Retinal pigment epithelial cell (primary cell): ENCODE measurements around the gene PPARG.

ENCODE experiments used
- DNase-seq: peaks from one replicate; pipeline ENCODE4 v3.0.0-alpha.2; 2010; ENCODE audit warnings: low read depth
- H3K4me3 ChIP-seq: 2 replicates; pipeline ENCODE4 v1.5.1; 2011; ENCODE audit warnings: mild to moderate bottlenecking, low read length, control low read depth, moderate library complexity
- CTCF ChIP-seq: conservative IDR thresholded peaks from 2 replicates; pipeline ENCODE4 v1.5.1; 2011; ENCODE audit warnings: low read depth, low read length, control low read depth, inconsistent platforms

The PPARG gene

DNA sequence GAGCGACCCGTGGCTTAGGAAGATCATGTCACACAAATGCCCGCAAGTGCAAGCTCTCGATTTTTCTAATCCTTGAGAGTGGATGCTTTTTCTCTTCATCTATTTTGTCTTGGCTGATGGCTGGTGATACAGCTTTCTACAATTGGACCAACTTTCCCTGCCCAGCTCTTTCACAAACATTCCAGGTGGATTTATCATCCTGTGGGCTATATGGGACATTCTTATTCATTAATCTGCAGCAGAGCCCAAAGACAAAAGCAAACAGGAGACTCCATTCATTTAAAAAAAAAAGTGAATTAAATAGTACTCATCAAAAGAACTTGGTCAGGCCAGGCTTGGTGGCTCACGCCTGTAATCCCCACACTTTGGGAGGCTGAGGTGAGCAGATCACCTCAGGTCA, 181.2 kb downstream of the PPARG start:
- DNase-seq: no peak
- no peak overlapping the region for H3K4me3 ChIP-seq
- TF ChIP-seq CTCF: no peak

GRCh38 chr3:12470680-12471079, 181.8 kb downstream of the PPARG start:
- no peak for DNase-seq
- no peak overlapping the region for H3K4me3 ChIP-seq
- no peak for TF ChIP-seq CTCF

DNA sequence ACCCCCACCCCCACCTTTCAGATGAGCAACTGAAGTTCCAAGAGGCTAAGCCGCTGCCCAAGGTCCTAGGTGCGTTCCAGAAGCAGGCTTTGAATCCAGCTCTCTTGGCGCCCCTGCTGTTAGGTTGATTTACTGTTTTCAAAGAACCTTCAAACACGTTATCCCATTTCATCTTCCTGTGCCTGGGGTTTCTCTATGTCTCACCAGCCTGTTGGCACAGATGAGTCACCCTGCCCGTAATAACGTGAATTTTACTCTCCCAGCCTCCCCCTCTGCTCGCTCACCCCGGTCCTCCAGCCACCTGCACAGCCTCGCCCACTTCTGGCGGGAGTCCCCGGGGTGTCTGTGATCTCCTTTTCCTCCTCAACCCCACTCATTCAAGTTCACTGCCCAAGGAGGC, 182.4 kb downstream of the PPARG start:
- no peak for DNase-seq
- no peak for TF ChIP-seq CTCF
- no peak overlapping the region for H3K4me3 ChIP-seq

- no peak overlapping the region for H3K4me3 ChIP-seq
- DNase-seq: no peak
- TF ChIP-seq CTCF: no peak
Observed at GRCh38 chr3:12472000-12472610, 183.2 kb downstream of the PPARG start.

- H3K4me3 ChIP-seq: no peak overlapping the region
- no peak for TF ChIP-seq CTCF
- DNase-seq: no peak
Observed at GRCh38 chr3:12472796-12473195, 183.9 kb downstream of the PPARG start.

DNA sequence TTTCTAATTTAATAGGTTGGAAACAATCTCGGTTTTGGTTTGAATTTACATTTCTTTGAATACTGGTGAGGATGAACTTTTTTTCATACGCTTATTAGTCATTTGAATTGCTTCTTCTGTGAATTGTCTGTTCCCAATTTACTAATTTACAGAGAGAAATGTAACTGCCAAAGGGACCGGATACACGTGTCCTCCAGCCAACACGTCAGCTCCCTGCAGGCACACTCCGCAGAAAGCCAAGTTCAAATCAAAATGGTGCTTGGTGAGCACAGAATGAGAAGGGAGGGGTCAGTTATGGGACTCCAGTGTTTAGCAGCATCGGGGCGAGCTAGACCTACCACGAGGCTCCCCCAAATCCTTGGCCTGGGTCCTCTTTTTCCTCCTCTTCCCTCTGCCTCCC, 184.6 kb downstream of the PPARG start:
- TF ChIP-seq CTCF: no peak
- no peak for DNase-seq
- no peak overlapping the region for H3K4me3 ChIP-seq

- TF ChIP-seq CTCF: no peak
- no peak for DNase-seq
Observed at GRCh38 chr3:12476238-12476897, 187.5 kb downstream of the PPARG start.

More at GRCh38 chr3:12476238-12476897, 187.5 kb downstream of the PPARG start:
- no peak overlapping the region for H3K4me3 ChIP-seq
